Peyer's patch (tissue), 4 donors: Measurements from ENCODE around the gene USH2A. TPM values are rescaled to one million over a fixed set of nuclear protein-coding genes. Genes with fewer than 3 reads are reported as not detected.

Experiments used
- DNase-seq, 3 donors: peaks; one replicate each; pipeline ENCODE4 v3.0.0-alpha.2; 2017 to 2019
- H3K27ac ChIP-seq, 4 donors: fragments of 200-600 bp; sonication (generic); one replicate each; pipeline ENCODE4 v1.5.1; 2016 to 2019
- H3K27me3 ChIP-seq, 2 donors: fragments of 200-600 bp; sonication (generic); one replicate each; pipeline ENCODE4 v1.5.1; 2019
- H3K36me3 ChIP-seq, 3 donors: fragments of 200-600 bp; sonication (generic); one replicate each; pipeline ENCODE4 v1.5.1; 2016 to 2019
- H3K4me1 ChIP-seq, 4 donors: fragments of 200-600 bp; sonication (generic); one replicate each; pipeline ENCODE4 v1.5.1; 2016 to 2019
- H3K4me3 ChIP-seq, 4 donors: fragments of 200-600 bp; sonication (generic); 1 replicate in 3 of 4; 2 replicates in 1 of 4; pipeline ENCODE4 v1.5.1; 2016 to 2019; ENCODE audit warnings: mild to moderate bottlenecking in 1 of 4
- H3K9me3 ChIP-seq, 4 donors: fragments of 200-600 bp; sonication (generic); one replicate each; pipeline ENCODE4 v1.5.1; 2016 to 2019; ENCODE audit warnings: mild to moderate bottlenecking in 1 of 4
- POLR2A ChIP-seq, 2 donors: fragments of 450-650 bp; IDR thresholded peaks; one replicate each; pipeline ENCODE4 v1.5.1; 2017; ENCODE audit warnings: antibody characterized with exemption in 2 of 2, mild to moderate bottlenecking in 2 of 2, moderate library complexity in 2 of 2
- total RNA-seq, 4 donors: library from RNA; depleted of rRNA; stranded (reverse); fragments of >200 nt; gene quantifications; one replicate each; pipeline ENCODE4 v1.1.0, GENCODE V29; 2016
- TF ChIP-seq, protein P1 (sequence below), 6 experiments: fragments of 450-650 bp in 4 of 6; fragments of 200-600 bp in 2 of 6; sonication (generic) in 1 of 6; IDR thresholded peaks; one replicate each; pipeline ENCODE4 v1.5.1; 2017 to 2019; ENCODE audit warnings: antibody characterized with exemption in 6 of 6, mild to moderate bottlenecking in 3 of 6, moderate library complexity in 1 of 6

The USH2A gene
- total RNA-seq, 4 donors from 2014 or later, result not detected

DNA sequence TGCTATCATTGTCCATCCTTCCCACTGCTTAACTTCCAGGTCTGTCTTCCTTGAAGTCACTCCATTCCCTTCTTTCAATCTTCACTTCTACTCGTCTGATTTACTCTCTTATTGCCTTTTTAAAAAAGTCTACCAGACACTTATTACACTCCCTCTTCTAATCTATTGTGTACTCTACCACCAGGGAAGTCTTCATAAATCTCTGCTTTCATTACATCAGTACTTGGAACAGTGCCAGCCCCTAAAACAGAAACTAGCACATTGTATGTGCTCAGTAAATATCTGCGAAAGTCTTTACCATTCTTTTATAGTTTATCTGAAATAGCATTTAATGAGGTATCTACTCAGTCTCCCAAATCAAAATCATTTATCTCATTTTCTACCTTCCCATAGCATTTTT is 236.4 kb downstream of the USH2A start:
- no peaks in the 10 kb centered on the region for H3K4me1 ChIP-seq
- DNase-seq, result no peak

DNA sequence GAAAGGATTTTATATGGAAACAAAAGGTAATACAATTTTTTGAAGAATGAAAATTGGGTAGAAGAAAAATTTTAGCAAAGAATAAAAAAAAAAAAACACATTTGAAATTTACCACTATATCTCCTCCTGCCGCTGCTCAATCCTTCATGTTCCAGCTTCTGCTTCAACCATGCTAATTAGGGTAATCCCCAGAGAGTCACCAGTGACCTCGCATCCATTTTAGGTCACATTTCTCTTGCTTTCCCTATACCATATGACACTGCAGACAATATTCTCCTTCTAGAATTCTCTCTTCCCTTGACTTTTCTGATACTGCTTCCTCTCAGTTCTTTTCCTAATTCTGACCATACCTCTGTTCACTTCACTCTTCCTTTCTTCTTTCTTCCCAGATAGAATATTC is 237.1 kb downstream of the USH2A start:
- H3K4me1 ChIP-seq, result no peaks in the 10 kb centered on the region
- TF ChIP-seq, protein P1, sequence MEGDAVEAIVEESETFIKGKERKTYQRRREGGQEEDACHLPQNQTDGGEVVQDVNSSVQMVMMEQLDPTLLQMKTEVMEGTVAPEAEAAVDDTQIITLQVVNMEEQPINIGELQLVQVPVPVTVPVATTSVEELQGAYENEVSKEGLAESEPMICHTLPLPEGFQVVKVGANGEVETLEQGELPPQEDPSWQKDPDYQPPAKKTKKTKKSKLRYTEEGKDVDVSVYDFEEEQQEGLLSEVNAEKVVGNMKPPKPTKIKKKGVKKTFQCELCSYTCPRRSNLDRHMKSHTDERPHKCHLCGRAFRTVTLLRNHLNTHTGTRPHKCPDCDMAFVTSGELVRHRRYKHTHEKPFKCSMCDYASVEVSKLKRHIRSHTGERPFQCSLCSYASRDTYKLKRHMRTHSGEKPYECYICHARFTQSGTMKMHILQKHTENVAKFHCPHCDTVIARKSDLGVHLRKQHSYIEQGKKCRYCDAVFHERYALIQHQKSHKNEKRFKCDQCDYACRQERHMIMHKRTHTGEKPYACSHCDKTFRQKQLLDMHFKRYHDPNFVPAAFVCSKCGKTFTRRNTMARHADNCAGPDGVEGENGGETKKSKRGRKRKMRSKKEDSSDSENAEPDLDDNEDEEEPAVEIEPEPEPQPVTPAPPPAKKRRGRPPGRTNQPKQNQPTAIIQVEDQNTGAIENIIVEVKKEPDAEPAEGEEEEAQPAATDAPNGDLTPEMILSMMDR (IDR thresholded peaks at IDR 0.05), result no peak
- TF ChIP-seq POLR2A (IDR thresholded peaks at IDR 0.05), result no peak
- H3K27ac ChIP-seq, result no peak overlapping the region
- no peak overlapping the region for H3K4me3 ChIP-seq
- H3K9me3 ChIP-seq, result no peaks in the 10 kb centered on the region
- H3K36me3 ChIP-seq, result no peaks in the 10 kb centered on the region
- no peak for DNase-seq
- no peaks in the 10 kb centered on the region for H3K27me3 ChIP-seq

More for the DNA sequence above, 236.4 kb downstream of the USH2A start:
- no peak overlapping the region for H3K4me3 ChIP-seq
- no peak overlapping the region for H3K27ac ChIP-seq
- no peaks in the 10 kb centered on the region for H3K9me3 ChIP-seq
- no peaks in the 10 kb centered on the region for H3K27me3 ChIP-seq
- no peak for TF ChIP-seq POLR2A (IDR thresholded peaks at IDR 0.05)
- TF ChIP-seq, protein P1 (IDR thresholded peaks at IDR 0.05), result no peak
- H3K36me3 ChIP-seq, result no peaks in the 10 kb centered on the region

DNA sequence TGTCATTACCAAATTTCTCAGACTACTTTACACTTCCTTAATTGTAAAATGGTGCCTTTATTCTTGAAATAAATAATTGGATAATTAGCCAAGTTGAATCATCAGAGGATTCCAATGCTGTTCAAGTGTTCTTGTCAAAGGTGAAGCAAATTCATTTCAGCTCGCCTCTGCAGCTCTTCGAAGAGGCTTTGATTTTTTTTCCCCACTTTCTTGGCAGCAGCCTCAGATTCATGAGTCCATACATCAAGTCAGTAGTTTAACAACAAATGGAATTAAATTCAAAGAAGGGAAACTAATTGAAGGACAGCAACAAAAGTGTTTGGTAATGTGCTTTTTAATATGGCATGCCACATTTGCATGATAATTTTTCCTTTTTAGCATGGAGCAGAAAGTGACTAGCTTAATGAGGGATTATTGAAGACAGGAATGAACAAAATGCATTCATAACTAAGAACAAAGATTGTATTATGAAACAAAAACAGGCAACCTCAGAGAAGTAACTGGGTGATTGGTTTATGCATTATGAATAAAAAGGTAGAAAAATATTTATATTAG is 239.0 kb downstream of the USH2A start:
- TF ChIP-seq POLR2A (IDR thresholded peaks at IDR 0.05), result no peak
- TF ChIP-seq, protein P1 (IDR thresholded peaks at IDR 0.05), result no peak
- no peaks in the 10 kb centered on the region for H3K36me3 ChIP-seq
- H3K4me3 ChIP-seq, result no peak overlapping the region
- H3K9me3 ChIP-seq, result no peaks in the 10 kb centered on the region
- no peak overlapping the region for H3K27ac ChIP-seq
- DNase-seq, result no peak
- H3K4me1 ChIP-seq, result no peaks in the 10 kb centered on the region
- H3K27me3 ChIP-seq, result no peaks in the 10 kb centered on the region

DNA sequence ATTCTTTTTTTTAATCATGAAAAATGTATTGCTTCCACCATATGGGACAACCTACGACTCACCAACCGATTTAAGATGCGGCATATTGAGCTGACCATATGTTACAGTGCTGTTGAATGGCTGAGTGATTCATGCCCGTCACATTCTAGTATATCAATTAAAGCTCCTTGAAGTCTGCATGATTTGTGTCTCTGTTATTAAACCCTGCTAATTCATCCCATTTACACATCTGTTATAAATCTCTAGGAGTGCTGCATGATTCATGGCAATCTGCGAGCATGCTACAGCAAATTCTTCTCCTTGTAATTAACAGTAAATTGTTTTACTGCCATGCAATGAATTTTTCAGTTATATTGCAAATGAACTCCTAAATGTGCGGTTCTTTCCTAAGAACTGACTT is 239.8 kb downstream of the USH2A start:
- Histone ChIP-seq H3K36me3 (no peaks in the 10 kb centered on the region), H3K27me3 (no peaks in the 10 kb centered on the region), H3K9me3 (no peaks in the 10 kb centered on the region), H3K4me1 (no peaks in the 10 kb centered on the region), H3K4me3 (no peak overlapping the region), H3K27ac (no peak overlapping the region)
- DNase-seq, result no peak
- TF ChIP-seq POLR2A (IDR thresholded peaks at IDR 0.05), result no peak
- TF ChIP-seq, protein P1 (IDR thresholded peaks at IDR 0.05), result no peak

DNA sequence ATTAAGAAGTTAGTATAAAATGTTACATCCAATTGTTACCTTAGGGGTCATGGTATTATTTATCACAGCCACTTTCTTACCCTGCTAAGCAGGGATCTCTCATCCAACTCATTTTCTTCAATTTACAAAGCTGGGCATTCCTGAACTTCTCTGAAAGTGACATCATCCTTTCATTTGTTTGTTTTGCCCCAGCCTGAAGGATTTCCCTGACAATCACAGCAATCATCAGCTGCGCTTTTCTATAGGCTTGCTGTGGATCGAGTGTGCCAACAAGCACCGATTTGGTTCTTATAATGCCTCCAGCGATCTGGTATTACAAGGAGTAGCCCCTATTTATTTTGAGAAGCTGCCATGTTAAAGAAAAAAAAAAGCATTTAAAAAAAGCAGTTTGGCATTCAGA is 240.2 kb downstream of the USH2A start:
- H3K4me3 ChIP-seq, result no peak overlapping the region
- H3K4me1 ChIP-seq, result no peaks in the 10 kb centered on the region
- no peak for DNase-seq
- TF ChIP-seq POLR2A (IDR thresholded peaks at IDR 0.05), result no peak
- TF ChIP-seq, protein P1 (IDR thresholded peaks at IDR 0.05), result no peak
- H3K27ac ChIP-seq, result no peak overlapping the region
- no peaks in the 10 kb centered on the region for H3K36me3 ChIP-seq
- H3K27me3 ChIP-seq, result no peaks in the 10 kb centered on the region
- H3K9me3 ChIP-seq, result no peaks in the 10 kb centered on the region

DNA sequence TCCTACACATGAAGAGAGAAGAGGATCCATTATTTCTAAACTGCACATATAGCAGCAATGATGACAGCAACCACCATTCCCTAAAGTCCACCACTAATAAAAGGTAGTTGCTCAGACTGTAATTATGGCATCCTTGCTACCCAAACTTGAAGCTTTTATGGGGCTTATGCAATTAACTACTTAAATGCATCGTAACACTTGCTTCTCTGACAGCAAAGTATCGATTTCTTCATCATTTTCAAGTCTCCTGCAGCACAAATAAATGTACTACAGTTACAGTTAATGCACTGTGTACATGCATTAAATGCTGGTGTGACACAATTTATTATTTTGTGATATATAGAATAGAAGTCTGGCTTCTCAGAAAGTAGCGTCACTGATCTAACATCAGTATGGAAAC is 241.7 kb downstream of the USH2A start:
- no peaks in the 10 kb centered on the region for H3K4me1 ChIP-seq
- H3K27me3 ChIP-seq, result no peaks in the 10 kb centered on the region
- TF ChIP-seq POLR2A (IDR thresholded peaks at IDR 0.05), result no peak
- TF ChIP-seq, protein P1 (IDR thresholded peaks at IDR 0.05), result no peak
- no peaks in the 10 kb centered on the region for H3K36me3 ChIP-seq
- DNase-seq, result no peak
- H3K4me3 ChIP-seq, result no peak overlapping the region
- H3K27ac ChIP-seq, result no peak overlapping the region
- no peaks in the 10 kb centered on the region for H3K9me3 ChIP-seq
